ENCODE data around the gene ARHGAP6. TPM values are rescaled to one million over a fixed set of nuclear protein-coding genes. Genes with fewer than 3 reads are reported as not detected.

Gene ARHGAP6
- polyA plus RNA-seq, 3 donors = 0.31 to 1.1 (median 0.40) TPM

DNA sequence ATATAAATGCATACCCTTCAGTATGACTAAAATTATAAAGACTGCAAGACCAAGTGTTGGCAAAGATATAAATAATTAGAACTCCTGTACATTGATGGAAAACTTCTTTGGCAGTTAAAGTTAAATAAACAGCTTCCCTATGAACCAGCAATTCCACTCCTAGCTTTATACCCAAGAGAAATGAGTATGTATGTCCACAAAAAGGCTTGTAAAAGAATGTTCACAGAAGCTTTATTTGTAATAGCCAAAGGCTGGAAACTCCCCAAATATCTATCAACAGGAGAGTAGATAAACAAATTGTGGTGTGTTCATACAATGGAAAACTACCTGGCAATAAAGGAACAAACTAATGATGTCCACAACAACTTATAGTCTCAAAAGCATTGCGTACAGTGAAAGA lies 187.7 kb downstream of the ARHGAP6 start:
- peaks cover 0 to 4% (median 0%) of the 10 kb centered on the region in 7 donors for H3K9me3 Mint-ChIP-seq
- H2AFZ ChIP-seq (ENCODE audit: insufficient read depth, low read depth, low read length, poor library complexity, severe bottlenecking) = no peak overlapping the region
- no peaks in the 10 kb centered on the region for H3K79me2 ChIP-seq (ENCODE audit: insufficient read depth, low read length)
- WGBS (ENCODE audit: insufficient coverage) = no CpG with 5 or more reads among the region's 1 CpG
- no peak for DNase-seq
- intact Hi-C loops (cut with micrococcal nuclease) = no loop called here
- no peaks in the 10 kb centered on the region for H3K27me3 ChIP-seq (ENCODE audit: control insufficient read depth in 2 of 2, insufficient read depth in 2 of 2, low read length in 2 of 2)
- H4K20me1 ChIP-seq (ENCODE audit: insufficient read depth, low read length) = no peaks in the 10 kb centered on the region
- TF ChIP-seq CTCF (IDR thresholded peaks at IDR 0.05) = no peak
- H3K4me1 Mint-ChIP-seq = no peaks in the 10 kb centered on the region
- no peak overlapping the region for H3K4me2 ChIP-seq (replicated peaks; ENCODE audit: extremely low read depth, low read length, poor library complexity, severe bottlenecking)
- peaks cover 0 to 4% (median 0%) of the 10 kb centered on the region in 3 donors for H3K27me3 Mint-ChIP-seq (ENCODE audit: low read depth in 3 of 3)
- H3K36me3 Mint-ChIP-seq = no peaks in the 10 kb centered on the region
- H3K9me3 ChIP-seq (replicated peaks in 1 of 2; ENCODE audit: control insufficient read depth in 1 of 2, insufficient read depth in 1 of 2, low read length in 2 of 2) = no peaks in the 10 kb centered on the region
- H3K4me3 Mint-ChIP-seq = no peak overlapping the region
- no peak overlapping the region for H3K9ac ChIP-seq (ENCODE audit: insufficient read depth, low read length, poor library complexity, severe bottlenecking)
- no peaks in the 10 kb centered on the region for H3K36me3 ChIP-seq (replicated peaks in 1 of 2; ENCODE audit: control insufficient read depth in 1 of 2, insufficient read depth in 2 of 2, low read length in 2 of 2)
- H3K27ac ChIP-seq (ENCODE audit: low read depth in 1 of 2, low read length in 2 of 2) = no peak overlapping the region
- H3K4me1 ChIP-seq (ENCODE audit: control insufficient read depth in 1 of 2, insufficient read depth in 2 of 2, low read length in 2 of 2) = no peaks in the 10 kb centered on the region
- H3K4me3 ChIP-seq (replicated peaks in 1 of 3; ENCODE audit: low read depth in 2 of 3, low read length in 3 of 3) = no peak overlapping the region
- no peak overlapping the region for H3K27ac Mint-ChIP-seq

GRCh38 chrX:11474576-11474975 lies 191.1 kb downstream of the ARHGAP6 start:
- no peak for DNase-seq
- Histone ChIP-seq H2AFZ (ENCODE audit: insufficient read depth, low read depth, low read length, poor library complexity, severe bottlenecking) (no peak overlapping the region), H3K36me3 (replicated peaks in 1 of 2; ENCODE audit: control insufficient read depth in 1 of 2, insufficient read depth in 2 of 2, low read length in 2 of 2) (no peaks in the 10 kb centered on the region), H3K27ac (ENCODE audit: low read depth in 1 of 2, low read length in 2 of 2) (no peak overlapping the region), H3K9me3 (replicated peaks in 1 of 2; ENCODE audit: control insufficient read depth in 1 of 2, insufficient read depth in 1 of 2, low read length in 2 of 2) (no peaks in the 10 kb centered on the region), H3K4me2 (replicated peaks; ENCODE audit: extremely low read depth, low read length, poor library complexity, severe bottlenecking) (no peak overlapping the region), H3K4me3 (replicated peaks in 1 of 3; ENCODE audit: low read depth in 2 of 3, low read length in 3 of 3) (no peak overlapping the region), H3K4me1 (ENCODE audit: control insufficient read depth in 1 of 2, insufficient read depth in 2 of 2, low read length in 2 of 2) (no peaks in the 10 kb centered on the region), H3K27me3 (ENCODE audit: control insufficient read depth in 2 of 2, insufficient read depth in 2 of 2, low read length in 2 of 2) (no peaks in the 10 kb centered on the region), H3K79me2 (ENCODE audit: insufficient read depth, low read length) (no peaks in the 10 kb centered on the region), H4K20me1 (ENCODE audit: insufficient read depth, low read length) (no peaks in the 10 kb centered on the region), H3K9ac (ENCODE audit: insufficient read depth, low read length, poor library complexity, severe bottlenecking) (no peak overlapping the region)
- intact Hi-C loops (cut with micrococcal nuclease) = no loop called here
- Mint-ChIP-seq H3K9me3 (peaks cover 0 to 4% (median 0%) of the 10 kb centered on the region in 7 donors), H3K36me3 (no peaks in the 10 kb centered on the region), H3K4me1 (no peaks in the 10 kb centered on the region), H3K27me3 (ENCODE audit: low read depth in 3 of 3) (peaks cover 0 to 6% (median 2%) of the 10 kb centered on the region in 3 donors), H3K27ac (no peak overlapping the region), H3K4me3 (no peak overlapping the region)
- TF ChIP-seq CTCF (IDR thresholded peaks at IDR 0.05) = no peak
